Measurements from ENCODE around the gene ADIPOR1.
A peak's percentile ranks its signal among the peaks of the same experiment; 100 is the strongest.

Gene ADIPOR1

GRCh38 chr1:202968895-202969295, 10.8 kb upstream of the ADIPOR1 start:
- DNase-seq (ENCODE audit: low spot score) = peak; percentile 79

- DNase-seq (ENCODE audit: low spot score) = no peak
Measured at GRCh38 chr1:202968351-202968750, 10.2 kb upstream of the ADIPOR1 start.

GRCh38 chr1:202967684-202968281, 9.7 kb upstream of the ADIPOR1 start:
- peak; percentile 39 for DNase-seq (ENCODE audit: low spot score)

GRCh38 chr1:202966006-202966898, 8.1 kb upstream of the ADIPOR1 start:
- no peak for DNase-seq (ENCODE audit: low spot score)

GRCh38 chr1:202965422-202965821, 7.3 kb upstream of the ADIPOR1 start:
- no peak for DNase-seq (ENCODE audit: low spot score)

- no peak for DNase-seq (ENCODE audit: low spot score)
Measured at GRCh38 chr1:202964791-202965410, 6.8 kb upstream of the ADIPOR1 start.

GRCh38 chr1:202961220-202961880, 3.2 kb upstream of the ADIPOR1 start:
- DNase-seq (ENCODE audit: low spot score) = no peak

- no peak for DNase-seq (ENCODE audit: low spot score)
Measured at GRCh38 chr1:202959276-202959620, 1.1 kb upstream of the ADIPOR1 start.

- peak; percentile 23 for DNase-seq (ENCODE audit: low spot score)
Measured at GRCh38 chr1:202958544-202959275, 598 bp upstream of the ADIPOR1 start.

GRCh38 chr1:202956969-202957368, 1.1 kb downstream of the ADIPOR1 start:
- no peak for DNase-seq (ENCODE audit: low spot score)

- no peak for DNase-seq (ENCODE audit: low spot score)
Measured at GRCh38 chr1:202954057-202954745, 3.9 kb downstream of the ADIPOR1 start.

- no peak for DNase-seq (ENCODE audit: low spot score)
Measured at GRCh38 chr1:202953392-202953791, 4.7 kb downstream of the ADIPOR1 start.

GRCh38 chr1:202952818-202953217, 5.3 kb downstream of the ADIPOR1 start:
- no peak for DNase-seq (ENCODE audit: low spot score)

- no peak for DNase-seq (ENCODE audit: low spot score)
Measured at GRCh38 chr1:202952099-202952498, 6.0 kb downstream of the ADIPOR1 start.

GRCh38 chr1:202951437-202951836, 6.7 kb downstream of the ADIPOR1 start:
- DNase-seq (ENCODE audit: low spot score) = no peak

- DNase-seq (ENCODE audit: low spot score) = no peak
Measured at GRCh38 chr1:202945483-202945882, 12.6 kb downstream of the ADIPOR1 start.

GRCh38 chr1:202944438-202944921, 13.6 kb downstream of the ADIPOR1 start:
- DNase-seq (ENCODE audit: low spot score) = no peak

GRCh38 chr1:202942426-202942825, 15.7 kb downstream of the ADIPOR1 start:
- no peak for DNase-seq (ENCODE audit: low spot score)

GRCh38 chr1:202941372-202941771, 16.7 kb downstream of the ADIPOR1 start:
- no peak for DNase-seq (ENCODE audit: low spot score)

- no peak for DNase-seq (ENCODE audit: low spot score)
Measured at GRCh38 chr1:202940561-202940960, 17.6 kb downstream of the ADIPOR1 start.

GRCh38 chr1:202938287-202938925, 19.7 kb downstream of the ADIPOR1 start:
- DNase-seq (ENCODE audit: low spot score) = no peak

All from germinal center (tissue), 1 donor.